Lower lobe of right lung (tissue), 2 donors: Measurements from ENCODE around the gene FUT8. TPM values are rescaled to one million over a fixed set of nuclear protein-coding genes. Genes with fewer than 3 reads are reported as not detected.

Experiments
- ATAC-seq, 2 donors: fragments of 200-7000 bp; cut with Tn5 transposase; one replicate each; pipeline ENCODE4 v1.9.1; 2020 to 2022; ENCODE audit warnings: mild to moderate bottlenecking in 2 of 2, moderate library complexity in 2 of 2
- DNase-seq: peaks from one replicate; pipeline ENCODE4 v3.0.0-alpha.2; 2020
- H3K27ac ChIP-seq: fragments of 200-600 bp; one replicate; pipeline ENCODE4 v1.8.0; 2022
- H3K27me3 ChIP-seq: fragments of 200-600 bp; one replicate; pipeline ENCODE4 v1.8.0; 2022; ENCODE audit warnings: low read depth
- H3K36me3 ChIP-seq: fragments of 200-600 bp; one replicate; pipeline ENCODE4 v1.8.0; 2022; ENCODE audit warnings: mild to moderate bottlenecking
- H3K4me1 ChIP-seq: fragments of 200-600 bp; one replicate; pipeline ENCODE4 v1.8.0; 2022
- H3K4me3 ChIP-seq: fragments of 200-600 bp; one replicate; pipeline ENCODE4 v1.8.0; 2022; ENCODE audit warnings: mild to moderate bottlenecking
- H3K9me3 ChIP-seq: fragments of 200-600 bp; one replicate; pipeline ENCODE4 v1.8.0; 2022
- intact Hi-C: fragments of 100-400 bp; cut with DNase I; formaldehyde crosslinking; loops from one replicate; pipeline ENCODE4 v1.11.0; 2022
- total RNA-seq: library from RNA; stranded (reverse); fragmentation: NEBNext Ultra II Directional; extraction: Animal tissue kit (Norgen Biotek cat#: 25700); gene quantifications from one replicate; pipeline ENCODE4 v1.2.1, GENCODE V29; 2021
- TF ChIP-seq, protein P1 (sequence below): fragments of 200-600 bp; IDR thresholded peaks from one replicate; pipeline ENCODE4 v1.8.0; 2022; ENCODE audit warnings: antibody characterized with exemption, mild to moderate bottlenecking
- donor health status: DM: no; HTN: yes; CAD: no; lungs with severe emphysema.

The FUT8 gene
- total RNA-seq, 1 donor from 2014 or later = 46.1 TPM

DNA sequence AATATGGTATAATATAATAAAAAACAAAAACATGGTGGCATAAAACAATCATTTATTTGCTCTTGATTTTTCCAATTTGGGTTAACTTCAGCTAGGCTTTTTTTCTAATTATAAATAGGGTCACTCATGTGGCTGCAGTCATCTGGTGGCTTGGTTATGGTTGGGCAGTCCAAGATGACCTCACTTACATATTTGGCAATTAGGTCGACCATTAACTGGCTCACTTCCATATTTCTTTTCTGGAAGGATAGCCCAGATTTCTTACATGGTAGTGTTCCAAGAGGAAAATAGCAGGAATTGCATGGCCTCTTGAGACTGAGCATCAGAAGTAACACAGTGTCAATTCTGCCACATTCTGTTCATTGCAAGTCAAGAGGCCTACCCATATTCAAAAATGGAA lies 153.4 kb downstream of the FUT8 start:
- Histone ChIP-seq H3K9me3 (no peaks in the 10 kb centered on the region), H3K27me3 (no peaks in the 10 kb centered on the region), H3K36me3 (no peaks in the 10 kb centered on the region), H3K4me1 (no peaks in the 10 kb centered on the region), H3K4me3 (no peak overlapping the region), H3K27ac (no peak overlapping the region)
- ATAC-seq = no peak
- DNase-seq = no peak
- TF ChIP-seq, protein P1, sequence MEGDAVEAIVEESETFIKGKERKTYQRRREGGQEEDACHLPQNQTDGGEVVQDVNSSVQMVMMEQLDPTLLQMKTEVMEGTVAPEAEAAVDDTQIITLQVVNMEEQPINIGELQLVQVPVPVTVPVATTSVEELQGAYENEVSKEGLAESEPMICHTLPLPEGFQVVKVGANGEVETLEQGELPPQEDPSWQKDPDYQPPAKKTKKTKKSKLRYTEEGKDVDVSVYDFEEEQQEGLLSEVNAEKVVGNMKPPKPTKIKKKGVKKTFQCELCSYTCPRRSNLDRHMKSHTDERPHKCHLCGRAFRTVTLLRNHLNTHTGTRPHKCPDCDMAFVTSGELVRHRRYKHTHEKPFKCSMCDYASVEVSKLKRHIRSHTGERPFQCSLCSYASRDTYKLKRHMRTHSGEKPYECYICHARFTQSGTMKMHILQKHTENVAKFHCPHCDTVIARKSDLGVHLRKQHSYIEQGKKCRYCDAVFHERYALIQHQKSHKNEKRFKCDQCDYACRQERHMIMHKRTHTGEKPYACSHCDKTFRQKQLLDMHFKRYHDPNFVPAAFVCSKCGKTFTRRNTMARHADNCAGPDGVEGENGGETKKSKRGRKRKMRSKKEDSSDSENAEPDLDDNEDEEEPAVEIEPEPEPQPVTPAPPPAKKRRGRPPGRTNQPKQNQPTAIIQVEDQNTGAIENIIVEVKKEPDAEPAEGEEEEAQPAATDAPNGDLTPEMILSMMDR = no peak
- intact Hi-C loops = no loop called here

DNA sequence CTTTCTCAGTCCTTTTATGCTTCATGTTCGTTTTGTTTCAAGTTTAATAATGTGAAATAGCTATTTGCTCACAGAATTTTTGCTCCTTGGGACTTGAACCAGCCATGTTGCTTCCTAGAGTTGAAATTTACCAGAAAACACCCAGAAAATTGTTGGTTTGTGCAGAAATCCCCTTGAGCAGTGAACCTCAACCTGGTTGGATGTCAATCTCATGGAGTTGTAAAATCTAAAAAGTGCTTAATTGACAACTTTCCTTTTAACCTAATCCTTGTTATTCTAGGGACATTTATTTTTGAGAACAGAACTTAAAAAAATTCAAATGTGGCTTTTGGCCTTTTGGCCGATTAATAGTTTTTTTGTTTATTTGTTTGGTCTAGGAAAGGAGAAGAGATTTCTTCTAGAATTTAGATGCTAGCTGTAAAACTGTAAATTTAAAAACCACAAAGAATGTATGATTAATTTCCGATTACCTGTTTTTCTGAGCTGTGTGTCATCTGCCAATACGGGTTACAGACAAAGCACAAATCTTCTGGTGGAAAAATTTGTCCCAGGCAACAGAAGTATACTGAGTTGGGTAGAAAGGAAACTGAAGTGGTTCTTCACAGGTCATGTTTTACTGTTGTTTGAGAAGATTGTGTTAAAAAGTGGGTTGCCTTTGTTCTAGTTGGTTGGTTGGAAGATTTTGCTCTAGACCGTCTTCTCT lies 154.4 kb downstream of the FUT8 start:
- Histone ChIP-seq H3K27ac (no peak overlapping the region), H3K4me1 (no peaks in the 10 kb centered on the region), H3K4me3 (no peak overlapping the region), H3K9me3 (no peaks in the 10 kb centered on the region), H3K27me3 (no peaks in the 10 kb centered on the region), H3K36me3 (no peaks in the 10 kb centered on the region)
- no peak for ATAC-seq
- DNase-seq = no peak
- intact Hi-C loops = no loop called here
- TF ChIP-seq, protein P1 = no peak

DNA sequence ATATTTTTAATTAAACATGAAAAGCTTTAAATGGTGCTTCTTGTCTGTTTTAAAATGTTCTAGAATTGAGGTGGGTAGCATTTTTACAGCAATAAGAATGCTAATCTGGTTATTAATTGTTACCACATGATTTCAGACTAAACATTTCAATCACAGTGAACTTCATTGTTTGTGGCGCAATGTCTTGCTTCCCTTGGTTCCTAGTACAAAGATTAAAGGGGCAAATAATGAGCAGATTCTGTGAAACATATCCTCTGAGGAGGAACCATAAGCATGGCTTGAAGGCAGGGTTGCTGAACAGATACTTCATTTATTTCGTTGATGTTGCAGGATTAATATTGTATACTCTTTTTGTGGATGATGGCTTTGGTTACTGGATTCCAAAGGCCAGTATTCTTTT lies 162.1 kb downstream of the FUT8 start:
- ATAC-seq (no peak), DNase-seq (no peak)
- Histone ChIP-seq H3K27ac (no peak overlapping the region), H3K36me3 (no peaks in the 10 kb centered on the region), H3K4me3 (no peak overlapping the region), H3K4me1 (no peaks in the 10 kb centered on the region), H3K9me3 (no peaks in the 10 kb centered on the region), H3K27me3 (no peaks in the 10 kb centered on the region)
- intact Hi-C loops = no loop called here
- TF ChIP-seq, protein P1 = no peak

DNA sequence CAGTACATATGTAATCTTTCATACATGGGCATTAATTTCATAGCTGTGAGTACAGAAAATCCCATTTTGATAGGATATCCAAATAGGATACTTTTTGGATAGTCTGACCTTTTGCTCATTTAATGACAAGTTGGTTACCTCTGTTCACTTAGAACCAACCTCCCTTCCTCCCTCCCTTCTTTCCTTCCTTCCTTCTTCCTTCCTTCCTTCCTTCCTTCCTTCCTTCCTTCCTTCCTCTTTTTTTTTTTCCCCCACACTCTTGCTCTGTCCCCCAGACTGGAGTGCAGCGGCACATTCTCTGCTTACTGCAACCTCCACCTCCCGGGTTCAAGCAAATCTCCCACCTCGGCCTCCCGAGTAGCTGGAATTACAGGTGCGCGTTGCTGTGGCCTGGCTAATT lies 162.9 kb downstream of the FUT8 start:
- TF ChIP-seq, protein P1 = no peak
- Histone ChIP-seq H3K4me3 (no peak overlapping the region), H3K9me3 (no peaks in the 10 kb centered on the region), H3K27me3 (no peaks in the 10 kb centered on the region), H3K4me1 (no peaks in the 10 kb centered on the region), H3K36me3 (no peaks in the 10 kb centered on the region), H3K27ac (no peak overlapping the region)
- no peak for DNase-seq
- intact Hi-C loops = no loop called here
- no peak for ATAC-seq

DNA sequence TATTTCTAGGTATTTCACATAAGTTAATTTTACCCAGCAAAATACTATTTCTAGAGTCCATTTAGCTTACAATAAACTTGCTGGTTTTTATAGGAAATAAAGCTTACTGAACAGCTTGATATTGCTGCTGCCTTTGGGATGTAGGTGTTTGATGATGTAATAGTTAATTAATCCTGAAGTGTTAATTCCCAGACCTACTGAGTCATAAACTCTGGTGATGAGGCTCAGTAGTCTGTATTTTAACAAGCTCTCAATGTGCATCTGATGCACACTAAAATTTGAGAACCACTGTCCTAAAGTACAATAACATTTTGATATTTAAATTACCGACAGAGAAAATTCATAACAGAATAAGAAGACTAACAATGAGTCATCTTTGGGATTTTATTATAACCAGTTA lies 168.4 kb downstream of the FUT8 start:
- DNase-seq (no peak), ATAC-seq (no peak)
- intact Hi-C loops = no loop called here
- Histone ChIP-seq H3K4me1 (no peaks in the 10 kb centered on the region), H3K27ac (no peak overlapping the region), H3K4me3 (no peak overlapping the region), H3K27me3 (no peaks in the 10 kb centered on the region), H3K36me3 (no peaks in the 10 kb centered on the region), H3K9me3 (no peaks in the 10 kb centered on the region)
- TF ChIP-seq, protein P1 = no peak
